ENCODE data around the gene DNAJC15. TPM values are rescaled to one million over a fixed set of nuclear protein-coding genes. Genes with fewer than 3 reads are reported as not detected.

Gene DNAJC15
- total and polyA plus RNA-seq, 2 of the 8 experiments (the other 6 are each of a cell fraction or from before 2014, with no cell fraction given) = 5.8 to 20.8 TPM

- TF ChIP-seq NANOG (IDR thresholded peaks at IDR 0.05; ENCODE audit: insufficient read depth, low read depth, low read length, poor library complexity, severe bottlenecking) = no peak
- no peak for TF ChIP-seq KDM4A (IDR thresholded peaks at IDR 0.05; ENCODE audit: low read depth, low read length, severe bottlenecking)
- TF ChIP-seq E2F6 (IDR thresholded peaks at IDR 0.05) = no peak
- TF ChIP-seq SP4 (IDR thresholded peaks at IDR 0.05; ENCODE audit: low read length) = no peak
- TF ChIP-seq EZH2 (IDR thresholded peaks at IDR 0.05; ENCODE audit: low read depth, low read length, severe bottlenecking) = no peak
Measured at GRCh38 chr13:43100667-43101066, 77.3 kb downstream of the DNAJC15 start (continued).
